ENCODE measurements around the gene PEMT.

- TF ChIP-seq CTCF (IDR thresholded peaks at IDR 0.05): no peak
- no peak for TF ChIP-seq POLR2A (IDR thresholded peaks at IDR 0.05)
Measured at GRCh38 chr17:17504341-17505140, 87.0 kb downstream of the PEMT start.
